Activated T-helper 1 cell treated with Interleukin-2 at 50 U/mL for 16 hours (primary cell): Measurements from ENCODE around the gene SERPINA9.

Experiments
- DNase-seq: peaks from one replicate; pipeline ENCODE4 v3.0.0-alpha.2; 2020; ENCODE audit warnings: low read depth

Gene SERPINA9

DNA sequence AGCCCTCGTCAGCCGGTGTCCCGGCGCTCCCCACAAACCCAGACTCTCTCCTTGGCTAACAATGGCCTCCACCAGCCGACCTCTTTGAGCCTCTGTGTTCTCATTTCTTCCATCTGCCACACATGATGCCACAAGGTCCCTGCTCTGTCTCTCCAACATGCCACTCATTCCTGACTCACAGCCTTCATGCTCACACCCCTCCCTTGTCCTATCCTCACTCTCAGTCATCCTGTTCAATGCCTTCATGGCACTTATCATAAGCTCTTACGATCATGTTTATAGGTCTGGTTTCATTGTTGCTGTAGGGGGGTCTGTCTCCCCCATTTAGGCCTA, 13.8 kb downstream of the SERPINA9 start:
- DNase-seq: no peak

DNA sequence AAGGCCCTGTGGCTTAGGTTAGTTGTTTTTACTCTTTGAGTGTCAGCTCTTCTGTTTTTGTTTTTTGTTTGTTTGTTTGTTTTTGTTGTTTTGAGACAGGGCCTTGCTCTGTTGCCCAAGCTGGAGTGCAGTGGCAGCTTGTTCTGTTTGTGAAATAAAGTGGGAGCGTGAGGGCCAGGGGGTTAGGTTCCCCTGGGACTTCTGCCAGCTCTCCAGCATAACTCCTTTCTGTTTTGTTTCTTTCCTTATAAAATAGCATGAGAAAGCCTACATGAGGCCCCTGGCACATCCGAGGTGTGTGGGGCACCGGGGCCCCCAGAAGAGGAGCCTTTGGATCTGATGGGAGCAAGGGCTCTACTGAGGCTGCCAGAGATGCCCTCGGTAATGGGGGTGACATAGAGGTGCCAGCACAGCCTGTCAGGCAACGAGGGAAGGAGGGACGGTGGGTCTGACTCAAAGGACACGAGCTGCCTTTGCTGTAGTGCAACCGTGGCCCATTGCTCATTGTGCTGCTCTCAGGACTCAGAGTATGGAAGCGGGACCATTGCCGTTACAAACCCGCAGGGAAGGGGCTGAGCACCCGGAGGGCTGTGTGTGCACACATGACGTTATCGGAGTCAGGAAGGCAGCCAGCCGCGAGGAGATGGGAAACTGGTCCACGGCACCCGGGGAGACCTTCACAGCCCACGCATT, 14.3 kb downstream of the SERPINA9 start:
- DNase-seq: no peak

DNA sequence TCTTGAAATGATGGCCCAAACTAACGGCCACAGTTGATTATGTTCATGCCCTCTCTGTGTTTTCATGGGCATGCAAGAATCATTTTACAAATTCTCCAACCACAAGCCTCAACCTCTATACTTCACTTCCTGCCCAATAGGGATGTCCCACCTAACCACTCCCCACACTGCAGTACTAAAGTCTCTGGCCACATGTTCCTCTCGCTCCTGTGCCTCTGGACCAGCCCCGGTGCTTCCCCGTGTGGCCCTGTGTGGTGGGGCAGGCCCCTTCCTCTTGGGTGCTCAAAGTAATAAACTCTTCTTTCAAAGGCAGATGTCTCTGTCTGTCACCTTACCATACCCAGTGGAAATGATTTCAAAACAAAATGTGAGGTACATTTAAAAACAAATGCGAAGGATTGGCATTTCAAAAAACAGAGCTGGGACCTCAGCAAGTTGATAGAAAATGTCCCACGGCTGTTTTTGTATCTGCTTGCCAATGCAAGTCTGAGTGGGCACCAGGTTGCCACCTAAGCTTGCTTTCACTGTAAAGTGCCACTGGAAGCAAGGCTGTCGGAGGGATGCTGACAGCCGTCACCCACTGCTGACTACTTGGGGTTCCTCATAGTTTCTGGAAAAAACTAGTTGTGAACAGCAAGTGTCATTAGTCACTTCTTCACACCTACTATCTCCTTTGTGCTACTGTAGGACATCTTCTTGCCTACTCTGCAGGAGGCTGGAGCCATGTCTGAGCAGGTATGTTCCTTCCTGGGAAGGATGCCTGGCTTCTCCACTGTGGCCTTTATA, 15.2 kb downstream of the SERPINA9 start:
- no peak for DNase-seq

DNA sequence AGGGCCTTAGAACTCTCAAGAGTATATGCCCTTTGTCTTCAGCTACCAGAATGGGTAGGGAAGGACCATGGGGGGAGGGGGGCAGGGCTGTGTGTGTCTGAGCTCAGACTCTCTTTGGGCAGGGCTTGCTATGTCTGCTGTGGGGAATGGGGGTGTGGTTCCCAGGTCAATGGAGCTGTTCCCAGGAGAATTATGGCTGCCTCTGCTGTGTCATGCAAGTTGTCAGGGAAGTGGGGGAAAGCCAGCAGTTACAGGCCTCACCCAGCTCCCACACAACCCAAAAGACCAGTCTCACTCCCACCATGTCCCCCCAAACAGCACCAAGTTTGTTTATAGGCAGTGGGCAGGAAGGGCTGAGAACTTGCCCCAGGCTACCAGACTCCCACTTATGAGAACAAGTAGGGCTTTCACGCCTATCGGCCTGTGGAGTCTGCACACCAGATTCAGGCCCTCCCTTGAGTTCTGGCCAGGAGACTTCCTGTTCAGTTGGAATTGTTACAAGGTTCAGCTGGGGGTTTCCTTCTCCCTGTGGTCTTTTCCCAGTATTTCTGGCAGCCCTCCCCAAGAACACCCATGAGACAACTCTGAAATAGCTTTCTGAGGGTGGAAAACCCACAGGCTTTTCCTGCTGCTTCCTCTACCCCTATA, 17.3 kb downstream of the SERPINA9 start:
- no peak for DNase-seq

DNA sequence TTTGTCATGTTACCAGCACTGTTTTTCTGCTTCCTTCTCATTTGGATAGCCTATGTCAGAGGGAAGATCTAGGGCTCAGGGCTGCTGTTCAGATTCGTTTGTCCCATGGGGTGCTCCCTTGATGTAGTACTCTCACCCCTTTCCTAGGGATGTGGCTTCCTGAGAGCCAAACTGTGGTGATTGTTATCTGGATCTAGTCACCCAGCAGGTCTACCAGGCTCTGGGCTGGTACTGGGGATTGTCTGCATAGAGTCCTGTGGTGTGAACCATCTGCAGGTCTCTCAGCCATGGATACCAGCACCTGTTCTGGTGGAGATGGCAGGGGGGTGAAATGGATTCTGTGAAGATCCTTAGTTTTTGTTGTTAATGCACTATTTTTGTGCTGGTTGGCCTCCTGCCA, 17.9 kb downstream of the SERPINA9 start:
- DNase-seq: no peak

DNA sequence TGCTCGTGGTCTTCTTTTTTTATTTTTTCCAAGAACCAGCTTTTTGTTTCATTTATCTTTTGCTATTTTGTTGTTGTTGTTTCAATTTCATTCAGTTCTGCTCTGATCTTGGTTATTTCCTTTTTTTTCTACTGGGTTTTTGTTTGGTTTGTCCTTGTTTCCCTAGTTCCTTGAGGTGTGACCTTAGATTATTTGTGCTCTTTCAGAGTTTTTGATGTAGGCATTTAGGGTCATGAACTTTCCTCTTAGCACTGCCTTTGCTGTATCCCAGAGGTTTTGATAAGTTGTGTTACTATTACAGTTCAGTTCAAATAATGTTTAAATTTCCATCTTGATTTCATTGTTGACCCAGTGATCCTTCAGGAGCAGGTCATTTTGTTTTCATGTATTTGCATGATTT, 20.1 kb downstream of the SERPINA9 start:
- no peak for DNase-seq

DNA sequence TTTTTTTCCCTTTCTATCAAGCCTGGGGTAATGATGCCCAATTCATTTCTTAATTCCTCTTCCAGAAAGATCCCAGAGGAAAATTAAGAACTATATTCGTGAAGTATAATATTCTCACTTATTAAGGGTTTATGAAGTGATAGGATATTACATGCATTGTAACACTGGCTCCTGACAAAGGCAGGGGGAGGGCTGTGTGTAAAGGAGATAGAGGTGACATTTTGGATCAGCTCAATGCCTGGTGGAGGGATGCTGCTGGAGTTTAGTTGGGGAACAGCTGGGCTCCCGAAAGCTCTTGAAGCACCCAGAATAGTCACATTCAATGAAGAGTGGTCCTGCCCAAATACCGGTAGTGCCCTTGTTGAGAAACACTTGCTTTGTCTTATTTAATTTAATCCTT, 24.2 kb downstream of the SERPINA9 start:
- no peak for DNase-seq

DNA sequence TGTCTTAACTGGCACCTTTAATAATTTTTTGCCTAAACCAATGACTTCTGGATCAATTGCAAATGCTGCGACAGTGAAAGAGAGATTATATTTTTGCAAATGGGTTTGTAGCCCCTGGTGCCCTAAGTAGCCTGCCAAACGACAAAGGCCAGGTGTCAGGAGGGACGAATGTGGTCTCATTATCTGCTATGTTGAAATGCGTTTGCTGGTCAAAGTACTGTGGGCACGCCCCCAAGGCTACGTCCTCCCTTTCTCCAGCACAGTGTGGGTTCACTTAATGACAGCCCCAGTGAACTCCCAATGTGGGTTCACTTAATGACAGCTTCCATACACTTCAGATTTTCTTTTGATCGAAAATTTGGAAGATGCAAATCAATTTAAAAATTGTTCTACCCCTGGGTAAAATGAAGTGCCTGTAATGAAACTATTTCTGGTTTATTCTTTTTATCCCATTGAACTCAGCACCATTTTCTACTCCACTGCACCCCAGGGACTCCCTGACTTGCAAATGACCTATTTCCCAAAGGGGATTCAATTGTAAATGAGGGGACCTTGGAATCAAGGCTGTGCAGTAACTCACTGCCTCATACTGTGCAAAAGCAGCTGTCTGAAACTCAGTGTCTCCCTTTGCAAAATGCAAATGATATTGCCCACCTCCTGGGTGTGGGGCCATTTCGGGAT, 24.8 kb downstream of the SERPINA9 start:
- no peak for DNase-seq

DNA sequence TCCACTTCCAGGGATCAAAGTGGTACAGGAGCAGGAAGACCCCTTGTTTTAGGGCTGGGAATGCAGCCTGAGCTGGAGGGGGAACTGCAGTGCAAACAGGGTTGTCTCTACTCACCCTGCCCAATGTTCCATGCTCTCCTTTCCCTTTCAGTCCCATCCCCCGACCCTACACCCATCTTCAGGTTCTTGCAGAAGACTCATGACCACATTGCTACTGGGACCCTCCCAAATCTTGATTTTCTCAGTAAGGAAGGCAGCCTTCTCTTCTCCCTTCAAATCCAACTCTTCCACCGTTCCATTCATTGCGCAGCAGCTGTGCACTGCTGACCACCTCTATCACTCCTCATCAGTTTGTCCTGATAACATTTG, 25.3 kb downstream of the SERPINA9 start:
- DNase-seq: no peak

DNA sequence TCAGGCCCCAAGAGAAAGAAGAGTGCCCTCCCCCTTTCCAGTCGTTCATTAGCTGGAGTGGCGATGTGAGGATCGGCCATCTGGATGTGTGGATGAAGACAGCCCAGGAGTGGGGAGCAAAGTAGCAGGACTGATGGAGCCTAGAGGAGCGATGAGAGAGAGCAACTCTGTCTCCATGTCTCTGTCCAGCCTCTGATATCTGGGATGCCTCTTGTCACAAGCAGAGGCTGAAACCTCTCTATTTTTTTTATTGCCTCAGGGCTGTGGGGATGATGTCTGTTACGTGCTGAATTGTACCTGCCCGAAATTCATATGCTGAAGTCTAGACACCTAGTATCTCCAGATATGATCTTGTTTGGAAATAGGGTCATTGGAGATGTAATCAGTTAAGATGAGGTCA, 26.1 kb downstream of the SERPINA9 start:
- DNase-seq: no peak

DNA sequence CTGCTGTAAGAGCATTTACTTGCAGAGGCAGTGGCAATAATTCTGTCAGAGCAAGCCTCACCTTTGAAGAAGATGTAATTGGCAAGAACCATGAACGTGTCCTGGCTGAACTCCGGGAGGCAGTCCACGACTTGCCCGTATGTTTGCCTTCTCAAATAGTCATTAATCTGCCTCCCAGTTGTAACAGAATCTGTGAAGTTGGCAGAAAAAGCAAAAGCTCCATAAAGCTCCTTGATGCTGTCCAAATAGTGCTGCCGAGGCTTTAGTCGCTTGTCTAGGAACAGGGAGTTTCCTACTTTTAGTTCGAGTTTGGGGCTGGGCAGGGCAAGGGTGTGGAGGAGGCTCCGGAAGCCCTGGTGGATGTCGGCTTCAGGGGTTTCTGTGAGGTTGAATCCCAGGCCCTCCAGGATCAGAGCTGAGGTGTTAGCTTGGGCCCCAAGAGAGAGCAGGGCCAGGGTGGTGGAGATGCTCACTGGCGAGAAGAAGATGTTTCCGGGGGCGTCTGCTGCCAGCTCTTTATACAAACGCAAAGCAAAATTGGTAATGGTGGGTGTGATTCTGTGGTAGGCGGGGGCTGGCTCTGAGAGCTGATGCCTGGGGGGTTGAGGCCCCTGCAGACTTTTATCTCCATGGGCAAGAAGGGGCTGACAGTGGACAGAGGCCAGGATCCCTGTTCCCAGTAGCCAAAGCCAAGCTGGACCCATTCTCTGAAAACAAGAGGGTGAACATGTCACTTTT, 27.8 kb downstream of the SERPINA9 start:
- DNase-seq: no peak

DNA sequence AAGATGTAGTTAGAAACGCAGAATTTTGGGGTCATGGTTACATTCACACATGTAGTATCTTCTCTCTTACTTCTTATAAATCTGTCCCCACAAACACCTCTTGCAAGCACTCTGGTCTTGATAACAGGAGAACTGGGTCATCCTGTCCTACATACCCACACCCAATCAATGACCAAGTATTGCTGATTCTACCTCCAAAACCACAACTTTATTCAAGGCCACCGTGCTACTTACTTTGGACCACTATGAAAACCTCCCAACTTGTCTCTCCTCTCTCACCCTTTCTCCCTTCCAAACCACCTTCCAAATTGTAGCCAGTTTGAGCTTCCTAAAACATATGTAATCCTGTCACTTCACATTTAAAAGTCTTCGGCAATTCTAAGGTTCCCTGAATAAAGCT, 28.8 kb downstream of the SERPINA9 start:
- DNase-seq: no peak

DNA sequence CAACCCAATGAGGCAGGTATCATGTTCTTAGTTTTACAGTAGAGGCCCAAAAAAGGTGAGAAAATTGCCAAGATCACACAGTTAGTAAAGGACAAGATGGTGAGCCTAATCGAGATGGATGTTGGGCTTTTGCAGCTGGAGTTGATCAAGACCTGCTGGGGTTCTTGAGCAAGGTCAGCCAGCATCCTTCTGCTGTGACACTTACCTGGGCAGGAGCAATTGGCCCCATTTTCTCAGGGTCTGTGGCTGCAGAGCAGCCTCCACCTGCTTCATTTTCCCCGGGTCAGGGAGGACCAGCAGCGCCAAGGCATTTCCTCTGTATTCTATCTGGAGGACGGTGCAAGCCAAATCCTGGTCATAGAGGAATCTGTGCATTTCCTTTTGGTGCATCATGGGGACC, 29.9 kb downstream of the SERPINA9 start:
- DNase-seq: no peak

DNA sequence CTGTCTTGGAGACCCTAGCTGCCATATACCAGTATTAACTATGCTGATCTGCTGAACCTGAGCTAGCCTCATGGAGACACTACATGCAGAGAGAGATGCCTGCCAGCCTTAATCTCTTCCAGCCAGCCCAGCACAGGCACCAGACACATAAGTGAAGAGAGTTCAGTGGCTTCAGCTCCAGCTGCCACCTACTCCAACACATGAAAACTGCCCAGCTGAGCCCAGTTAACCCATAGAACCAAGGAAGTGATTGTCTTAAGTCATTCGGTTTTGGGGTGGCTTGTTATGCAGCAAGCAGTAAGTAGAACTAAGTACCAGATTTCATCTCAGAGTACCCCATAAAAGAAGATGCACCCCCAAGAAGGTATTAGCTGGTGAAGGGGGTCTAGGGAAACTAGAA, 31.0 kb downstream of the SERPINA9 start:
- DNase-seq: no peak

DNA sequence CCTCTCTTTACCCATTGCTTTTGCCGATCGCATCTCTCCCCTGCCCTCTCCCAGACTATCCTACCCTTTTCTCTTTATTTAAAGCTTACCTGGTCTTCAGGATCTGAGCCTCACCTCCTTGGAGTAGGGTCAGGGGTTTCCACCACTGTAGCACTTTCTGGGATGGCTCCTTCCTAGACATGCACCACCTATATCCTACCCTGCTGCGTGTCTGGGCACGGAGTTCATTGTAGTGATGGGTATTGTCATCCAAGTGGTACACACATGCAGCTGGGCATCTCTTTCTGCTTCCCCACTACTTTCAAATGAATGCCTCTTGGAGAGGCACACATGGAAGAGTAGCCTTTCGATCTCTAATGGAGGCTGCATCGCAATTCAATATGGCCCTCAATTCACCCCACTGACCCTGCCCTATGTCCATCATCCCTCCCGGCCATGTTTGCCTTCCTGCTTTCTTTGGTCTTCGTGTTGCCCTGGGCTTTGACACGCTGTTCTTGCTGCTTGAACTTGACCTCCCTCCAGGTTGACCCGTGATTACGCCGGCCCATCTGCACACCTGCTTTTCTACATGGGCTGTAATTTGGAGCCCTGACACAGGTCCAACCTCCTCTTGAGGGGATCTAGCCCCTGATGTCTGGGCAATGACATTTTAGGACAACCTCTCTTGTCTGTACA, 34.3 kb downstream of the SERPINA9 start:
- no peak for DNase-seq

DNA sequence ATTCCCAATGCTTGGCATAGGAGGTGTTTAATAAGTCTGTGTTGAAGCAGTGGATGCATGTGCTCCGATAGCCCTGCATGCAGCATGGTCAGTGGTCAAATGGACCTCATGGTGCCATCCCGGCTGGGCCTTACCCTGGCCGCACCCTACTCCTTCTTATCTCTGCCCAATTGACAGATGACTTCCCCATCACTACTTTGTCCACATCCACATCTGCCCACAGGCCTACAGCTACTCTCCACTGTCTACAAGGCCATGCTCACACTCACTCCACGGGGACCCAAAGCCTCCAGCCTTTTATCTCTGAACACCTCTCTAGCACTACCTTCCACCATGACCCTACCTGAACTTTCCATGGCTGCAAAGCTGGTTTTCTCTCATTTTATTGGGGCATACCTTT, 34.9 kb downstream of the SERPINA9 start:
- no peak for DNase-seq

DNA sequence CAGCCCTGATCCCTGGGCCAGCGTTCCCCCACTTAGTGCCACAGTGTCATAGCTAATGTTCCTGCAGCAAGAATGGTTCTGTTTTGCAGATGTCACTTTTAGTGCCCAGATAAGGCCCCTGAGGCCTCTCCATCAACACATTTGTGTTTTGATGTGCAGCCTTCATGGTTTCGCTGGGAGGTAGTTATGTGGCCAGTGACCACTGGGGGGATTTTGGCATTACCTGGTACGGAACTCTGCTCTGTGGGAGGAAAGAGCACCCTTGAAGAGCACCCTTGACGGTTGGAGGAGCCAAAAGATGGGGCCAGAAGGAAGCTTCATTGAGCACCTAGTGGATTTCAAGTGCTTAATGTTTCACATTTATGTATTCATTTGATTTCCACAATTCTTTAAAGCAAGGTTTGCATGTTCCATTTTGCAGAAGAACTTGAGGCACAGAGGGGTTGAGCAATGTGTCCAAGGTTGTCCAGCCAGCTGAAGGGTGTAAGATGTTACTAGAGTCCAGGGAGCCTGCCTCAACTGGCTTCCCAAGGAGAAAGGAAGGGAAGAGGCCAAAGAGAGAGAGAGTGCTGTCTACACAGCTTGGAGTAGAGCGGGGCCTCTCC, 36.4 kb downstream of the SERPINA9 start:
- DNase-seq: no peak

DNA sequence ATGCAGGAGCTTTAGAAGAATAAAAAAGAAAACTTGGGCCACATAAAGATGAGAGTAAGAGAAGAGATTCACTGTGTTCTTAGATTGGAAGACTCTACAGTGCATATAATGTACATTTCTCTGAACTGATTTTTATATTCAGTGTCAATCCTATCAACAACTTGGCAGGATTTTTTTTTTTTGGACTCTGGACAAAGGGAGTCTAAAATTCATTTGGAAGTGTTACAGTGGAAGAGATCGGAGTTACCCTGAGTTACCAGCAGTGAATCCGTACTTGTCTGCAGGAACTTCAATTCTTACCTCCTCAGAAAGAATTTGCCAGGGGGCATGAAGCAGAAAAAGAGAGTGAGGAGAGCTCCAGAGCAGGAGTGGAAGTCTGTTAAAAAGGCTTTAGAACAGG, 47.4 kb downstream of the SERPINA9 start:
- DNase-seq: no peak

DNA sequence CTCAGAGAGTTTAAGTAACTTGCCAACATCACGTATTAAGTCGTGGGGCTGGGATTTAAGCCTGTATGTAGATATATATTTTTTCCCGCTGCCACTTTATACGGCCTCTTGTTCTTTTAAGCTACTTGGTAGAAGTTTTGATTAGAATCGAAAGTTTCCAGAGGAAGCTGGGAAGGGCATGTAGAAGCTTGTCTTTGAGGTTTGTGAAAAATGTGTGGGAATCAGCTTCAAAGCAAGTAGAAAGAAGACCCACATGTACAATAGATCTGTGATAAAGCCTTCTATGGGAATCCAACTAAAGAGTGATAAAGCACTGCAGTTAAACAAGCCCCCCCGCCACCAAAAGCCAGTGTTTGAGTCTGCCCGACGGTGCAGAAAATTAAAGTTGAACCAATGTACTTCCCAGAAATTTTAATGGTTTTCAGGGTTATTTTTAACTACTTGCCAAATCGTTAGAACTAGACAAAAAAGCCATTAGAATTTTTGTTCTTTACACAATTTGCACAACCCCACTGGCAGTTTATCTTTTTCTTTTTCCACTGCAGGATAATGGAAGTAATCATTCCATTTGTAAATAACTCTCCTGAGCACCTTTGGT, 48.9 kb downstream of the SERPINA9 start:
- no peak for DNase-seq

DNA sequence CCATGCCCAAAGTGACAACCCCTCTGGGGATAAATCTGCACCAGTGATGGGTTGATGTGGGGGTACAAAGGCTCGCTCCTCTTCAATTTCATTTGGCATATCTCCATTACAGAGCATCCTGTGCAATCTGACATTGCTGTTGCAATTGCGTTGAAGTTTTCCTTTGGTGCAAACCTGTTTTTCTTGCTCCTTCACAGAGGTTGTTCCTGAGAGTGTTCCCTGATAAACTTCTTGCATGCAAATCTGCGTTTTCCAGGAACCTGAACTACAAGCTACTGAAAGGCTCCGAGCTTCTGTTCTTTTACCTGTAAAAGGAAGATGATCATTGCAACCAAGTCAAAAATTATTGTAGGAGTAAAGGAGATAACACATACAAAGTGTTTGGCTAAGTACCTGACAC, 49.5 kb downstream of the SERPINA9 start:
- no peak for DNase-seq

DNA sequence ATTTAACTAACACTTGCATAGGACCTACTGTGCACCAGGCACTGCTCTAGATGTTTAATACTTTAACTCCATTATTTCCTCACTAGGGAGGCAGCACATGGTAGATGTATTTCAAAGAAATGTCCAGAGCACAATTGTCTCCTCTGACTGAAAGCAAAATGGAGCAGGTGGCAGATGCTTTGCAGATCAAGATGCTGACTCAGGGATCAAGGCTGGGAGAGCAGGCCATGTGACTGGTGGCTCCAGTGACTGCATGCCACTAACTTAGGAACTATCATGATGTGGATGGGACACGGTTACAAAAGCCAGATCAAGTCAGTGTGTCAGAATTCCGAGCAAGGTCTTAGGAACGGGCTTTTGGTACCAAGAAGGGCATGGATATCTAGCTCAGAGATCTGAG, 51.6 kb downstream of the SERPINA9 start:
- no peak for DNase-seq
